ENCODE data around the gene TM4SF4.

Gene TM4SF4

DNA sequence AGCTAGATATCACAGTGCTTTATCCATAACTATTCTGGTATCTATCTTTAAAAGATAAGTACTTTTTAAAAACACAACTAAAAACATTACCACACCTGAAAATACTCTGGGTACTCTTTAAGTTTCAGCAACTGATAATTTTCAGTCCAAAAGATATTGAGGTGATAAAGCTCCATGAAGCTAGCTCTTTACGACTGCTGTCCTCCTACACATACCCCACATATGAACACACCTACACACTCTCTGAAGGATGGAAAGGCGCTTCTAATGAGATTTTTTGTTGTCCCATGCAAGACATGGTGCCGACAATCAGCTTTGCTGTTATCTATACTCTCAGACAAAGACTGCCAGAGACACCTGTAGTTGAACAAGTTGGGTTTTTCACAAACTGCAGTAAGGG is 19.1 kb upstream of the TM4SF4 start:
- Histone ChIP-seq H3F3A (ENCODE audit: insufficient read depth) (no peaks in the 10 kb centered on the region), H3K9me3 (ENCODE audit: insufficient read depth, low read length) (peaks cover 7% of the 10 kb centered on the region; the same call in 1 of the 2 replicates), H2AFZ (ENCODE audit: low read depth, low read length, severe bottlenecking) (no peak overlapping the region), H3K27me3 (ENCODE audit: low read length) (no peaks in the 10 kb centered on the region), H3K79me2 (ENCODE audit: insufficient read depth, low read length) (no peaks in the 10 kb centered on the region), H3K9me2 (replicated peaks; ENCODE audit: insufficient read depth, low read length) (no peaks in the 10 kb centered on the region), H3K27ac (ENCODE audit: low read depth, low read length) (no peak overlapping the region), H4K20me1 (ENCODE audit: low read depth, low read length) (no peaks in the 10 kb centered on the region), H3K4me2 (ENCODE audit: low read depth, low read length, poor library complexity, severe bottlenecking) (no peak overlapping the region), H3K9ac (ENCODE audit: low read length) (no peak overlapping the region), H3K36me3 (ENCODE audit: low read length) (no peaks in the 10 kb centered on the region), H3K4me3 (ENCODE audit: insufficient read depth, low read length, poor library complexity, severe bottlenecking) (no peak overlapping the region)
- TF ChIP-seq EZH2phosphoT487 (conservative IDR thresholded peaks at IDR 0.05; ENCODE audit: low read length): no peak
- TF ChIP-seq, protein P1, sequence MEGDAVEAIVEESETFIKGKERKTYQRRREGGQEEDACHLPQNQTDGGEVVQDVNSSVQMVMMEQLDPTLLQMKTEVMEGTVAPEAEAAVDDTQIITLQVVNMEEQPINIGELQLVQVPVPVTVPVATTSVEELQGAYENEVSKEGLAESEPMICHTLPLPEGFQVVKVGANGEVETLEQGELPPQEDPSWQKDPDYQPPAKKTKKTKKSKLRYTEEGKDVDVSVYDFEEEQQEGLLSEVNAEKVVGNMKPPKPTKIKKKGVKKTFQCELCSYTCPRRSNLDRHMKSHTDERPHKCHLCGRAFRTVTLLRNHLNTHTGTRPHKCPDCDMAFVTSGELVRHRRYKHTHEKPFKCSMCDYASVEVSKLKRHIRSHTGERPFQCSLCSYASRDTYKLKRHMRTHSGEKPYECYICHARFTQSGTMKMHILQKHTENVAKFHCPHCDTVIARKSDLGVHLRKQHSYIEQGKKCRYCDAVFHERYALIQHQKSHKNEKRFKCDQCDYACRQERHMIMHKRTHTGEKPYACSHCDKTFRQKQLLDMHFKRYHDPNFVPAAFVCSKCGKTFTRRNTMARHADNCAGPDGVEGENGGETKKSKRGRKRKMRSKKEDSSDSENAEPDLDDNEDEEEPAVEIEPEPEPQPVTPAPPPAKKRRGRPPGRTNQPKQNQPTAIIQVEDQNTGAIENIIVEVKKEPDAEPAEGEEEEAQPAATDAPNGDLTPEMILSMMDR (IDR thresholded peaks at IDR 0.05; ENCODE audit: insufficient read depth, low read length, poor library complexity, severe bottlenecking): no peak

DNA sequence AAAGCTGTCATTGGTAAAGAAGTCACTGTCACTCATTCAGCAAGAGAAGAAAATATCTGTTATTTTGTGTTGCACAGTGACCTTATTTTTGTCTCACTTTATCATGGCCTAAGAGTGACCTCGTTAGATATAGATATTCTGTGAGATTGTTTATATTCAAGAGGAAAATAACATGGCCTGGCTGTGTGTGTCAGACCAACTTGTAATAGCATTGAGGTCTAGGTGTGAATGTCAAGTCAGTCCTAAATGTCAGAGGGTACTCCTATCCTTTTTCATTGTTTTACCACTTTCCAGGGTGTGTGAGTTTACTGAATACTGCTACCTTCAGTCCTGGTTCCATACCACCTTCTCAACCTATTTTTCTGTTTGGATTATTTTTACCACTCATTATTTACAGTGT is 18.5 kb upstream of the TM4SF4 start:
- Histone ChIP-seq H3K36me3 (ENCODE audit: low read length) (no peaks in the 10 kb centered on the region), H3K4me3 (ENCODE audit: insufficient read depth, low read length, poor library complexity, severe bottlenecking) (no peak overlapping the region), H2AFZ (ENCODE audit: low read depth, low read length, severe bottlenecking) (no peak overlapping the region), H3K27me3 (ENCODE audit: low read length) (no peaks in the 10 kb centered on the region), H3K4me2 (ENCODE audit: low read depth, low read length, poor library complexity, severe bottlenecking) (no peak overlapping the region), H4K20me1 (ENCODE audit: low read depth, low read length) (no peaks in the 10 kb centered on the region), H3K27ac (ENCODE audit: low read depth, low read length) (no peak overlapping the region), H3K9ac (ENCODE audit: low read length) (no peak overlapping the region), H3K9me3 (ENCODE audit: insufficient read depth, low read length) (peaks cover 7% of the 10 kb centered on the region; the same call in 1 of the 2 replicates), H3K9me2 (replicated peaks; ENCODE audit: insufficient read depth, low read length) (no peaks in the 10 kb centered on the region), H3F3A (ENCODE audit: insufficient read depth) (no peaks in the 10 kb centered on the region), H3K79me2 (ENCODE audit: insufficient read depth, low read length) (no peaks in the 10 kb centered on the region)
- TF ChIP-seq EZH2phosphoT487 (conservative IDR thresholded peaks at IDR 0.05; ENCODE audit: low read length): no peak
- TF ChIP-seq, protein P1 (IDR thresholded peaks at IDR 0.05; ENCODE audit: insufficient read depth, low read length, poor library complexity, severe bottlenecking): no peak

GRCh38 chr3:149459491-149460059 is 14.9 kb upstream of the TM4SF4 start:
- Histone ChIP-seq H3K9ac (ENCODE audit: low read length) (no peak overlapping the region), H3K27ac (ENCODE audit: low read depth, low read length) (no peak overlapping the region)

More at GRCh38 chr3:149459491-149460059, 14.9 kb upstream of the TM4SF4 start:
- Histone ChIP-seq H2AFZ (ENCODE audit: low read depth, low read length, severe bottlenecking) (no peak overlapping the region), H4K20me1 (ENCODE audit: low read depth, low read length) (no peaks in the 10 kb centered on the region), H3K9me3 (ENCODE audit: insufficient read depth, low read length) (no peaks in the 10 kb centered on the region), H3K4me3 (ENCODE audit: insufficient read depth, low read length, poor library complexity, severe bottlenecking) (no peak overlapping the region), H3K27me3 (ENCODE audit: low read length) (no peaks in the 10 kb centered on the region), H3K79me2 (ENCODE audit: insufficient read depth, low read length) (no peaks in the 10 kb centered on the region), H3K4me2 (ENCODE audit: low read depth, low read length, poor library complexity, severe bottlenecking) (no peak overlapping the region), H3F3A (ENCODE audit: insufficient read depth) (no peaks in the 10 kb centered on the region), H3K9me2 (replicated peaks; ENCODE audit: insufficient read depth, low read length) (no peaks in the 10 kb centered on the region), H3K36me3 (ENCODE audit: low read length) (no peaks in the 10 kb centered on the region)
- TF ChIP-seq, protein P1 (IDR thresholded peaks at IDR 0.05; ENCODE audit: insufficient read depth, low read length, poor library complexity, severe bottlenecking): no peak
- TF ChIP-seq EZH2phosphoT487 (conservative IDR thresholded peaks at IDR 0.05; ENCODE audit: low read length): no peak

Measured in SU-DHL-6 (cell line).